Astrocyte of the cerebellum (primary cell): ENCODE measurements around the gene RHBG.

Source experiments
- DNase-seq: peaks from one replicate; pipeline ENCODE4 v3.0.0-alpha.2; 2011; ENCODE audit warnings: low read depth
- H3K4me3 ChIP-seq: 2 replicates; pipeline ENCODE4 v1.5.1; 2011; ENCODE audit warnings: mild to moderate bottlenecking, low read depth, low read length, moderate library complexity
- CTCF ChIP-seq: IDR thresholded peaks from 2 replicates; pipeline ENCODE4 v1.5.1; 2012; ENCODE audit warnings: low read length, low read depth, moderate library complexity, mild to moderate bottlenecking; ENCODE audit errors: missing control alignments
- in situ Hi-C: cut with HindIII; loops from 2 replicates; pipeline ENCODE4 v1.10.0; 2017; ENCODE audit warnings: low sequenced_read_pairs

Gene RHBG

DNA sequence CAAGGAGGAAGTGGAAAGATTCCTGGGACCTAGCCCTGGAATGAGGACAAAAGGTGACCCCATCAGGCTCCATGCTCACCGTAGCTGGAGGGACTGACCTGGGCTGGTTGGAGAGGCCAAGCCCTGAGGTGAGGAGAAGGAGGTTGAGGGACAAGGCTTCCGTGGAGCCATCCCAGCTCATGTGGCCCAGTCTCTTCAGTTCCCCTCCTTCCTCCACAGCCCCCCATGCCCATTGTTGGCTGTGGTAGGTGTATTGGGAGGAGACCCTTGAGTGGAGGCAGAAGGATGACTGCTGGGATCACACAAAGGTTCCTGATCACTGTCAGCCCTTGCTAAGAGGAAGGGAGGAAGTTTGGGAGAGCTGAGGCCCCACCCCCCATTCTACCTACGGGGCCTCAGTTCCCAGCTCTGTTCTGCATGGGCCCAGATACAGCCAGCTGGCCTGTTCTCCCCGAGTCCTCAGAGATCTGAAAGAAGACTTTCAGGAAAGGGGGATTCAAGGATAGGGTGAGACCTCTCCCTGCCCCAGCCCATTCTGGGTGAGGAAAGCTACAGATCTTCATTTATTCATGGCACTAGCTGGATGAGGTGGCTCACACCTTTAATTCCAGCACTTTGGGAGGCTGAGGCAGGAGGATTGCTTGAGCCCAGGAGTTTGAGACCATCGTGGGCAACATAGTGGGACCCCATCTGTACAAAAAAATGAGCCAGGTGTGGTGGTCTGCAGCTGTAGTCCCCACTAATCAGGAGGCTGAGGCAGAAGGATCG, 17.3 kb downstream of the RHBG start:
- in situ Hi-C loops: no loop called here
- DNase-seq: no peak
- no peak for TF ChIP-seq CTCF
- H3K4me3 ChIP-seq: no peak overlapping the region

GRCh38 chr1:156386949-156387869, 18.2 kb downstream of the RHBG start:
- in situ Hi-C loops: no loop called here
- no peak for DNase-seq
- no peak overlapping the region for H3K4me3 ChIP-seq
- no peak for TF ChIP-seq CTCF

DNA sequence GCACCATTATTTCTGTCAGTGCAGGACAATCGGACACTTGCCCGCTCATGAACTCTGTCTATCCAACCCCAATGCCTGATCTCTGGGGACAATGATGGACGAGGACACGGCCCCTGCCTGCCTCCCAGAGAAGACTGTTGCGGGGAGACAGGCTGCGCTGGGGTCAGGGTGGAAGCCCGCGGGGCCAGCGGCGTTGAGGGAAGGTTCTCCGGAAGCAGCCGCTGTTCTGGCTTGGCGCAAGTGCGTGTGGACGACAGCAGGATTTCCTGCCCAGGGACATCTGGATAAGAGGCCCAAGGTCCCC, 18.8 kb downstream of the RHBG start:
- no peak for TF ChIP-seq CTCF
- in situ Hi-C loops: no loop called here
- H3K4me3 ChIP-seq: no peak overlapping the region
- no peak for DNase-seq

DNA sequence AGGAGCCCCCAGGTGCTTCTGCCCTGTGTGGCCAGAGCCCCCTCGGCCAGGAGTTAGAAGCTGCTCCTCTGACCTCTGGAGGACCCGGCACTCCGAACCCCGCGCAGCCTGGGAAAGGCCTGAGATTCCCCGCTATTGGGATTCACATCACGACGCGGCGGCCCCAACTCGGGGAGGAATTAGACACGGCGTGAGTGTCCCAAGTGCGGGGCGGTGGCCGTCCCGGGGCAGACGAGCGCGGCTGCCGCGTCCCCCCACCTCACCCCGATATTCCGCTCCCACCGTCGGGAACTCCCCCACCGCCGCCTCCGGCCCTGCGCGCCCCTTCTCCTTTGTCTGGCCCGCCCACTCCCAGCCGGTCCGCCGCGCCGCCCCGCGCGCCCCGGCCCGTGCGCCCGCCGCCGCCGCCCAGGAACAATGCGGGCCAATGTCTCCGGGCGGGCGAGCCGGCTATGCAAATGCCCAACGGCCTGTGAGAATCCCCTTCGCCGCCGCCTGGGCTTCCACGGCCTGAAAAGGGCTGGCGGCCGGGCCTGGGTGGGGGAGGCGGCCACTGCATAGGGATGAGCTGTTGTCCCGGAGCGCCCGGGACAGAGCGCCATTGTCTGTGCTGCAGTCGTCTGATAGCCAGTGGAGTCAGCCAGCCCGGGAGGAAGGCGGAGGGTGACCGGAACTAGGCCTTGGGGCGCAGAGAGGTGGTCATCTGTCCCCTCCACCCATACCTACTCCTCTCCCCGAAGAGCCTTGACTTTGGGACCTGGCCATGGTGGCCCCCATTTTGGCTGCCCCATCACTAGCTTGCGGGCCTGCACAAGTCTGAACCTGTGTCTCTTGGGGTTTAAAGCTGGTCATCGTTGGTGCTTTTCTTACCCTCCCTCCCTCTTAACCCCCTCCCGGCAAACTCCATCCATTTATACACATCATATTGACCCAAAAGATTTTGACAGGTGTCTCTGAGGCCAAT, 19.4 kb downstream of the RHBG start:
- TF ChIP-seq CTCF: no peak
- H3K4me3 ChIP-seq: no peak overlapping the region
- in situ Hi-C loops: no loop called here
- DNase-seq: no peak

DNA sequence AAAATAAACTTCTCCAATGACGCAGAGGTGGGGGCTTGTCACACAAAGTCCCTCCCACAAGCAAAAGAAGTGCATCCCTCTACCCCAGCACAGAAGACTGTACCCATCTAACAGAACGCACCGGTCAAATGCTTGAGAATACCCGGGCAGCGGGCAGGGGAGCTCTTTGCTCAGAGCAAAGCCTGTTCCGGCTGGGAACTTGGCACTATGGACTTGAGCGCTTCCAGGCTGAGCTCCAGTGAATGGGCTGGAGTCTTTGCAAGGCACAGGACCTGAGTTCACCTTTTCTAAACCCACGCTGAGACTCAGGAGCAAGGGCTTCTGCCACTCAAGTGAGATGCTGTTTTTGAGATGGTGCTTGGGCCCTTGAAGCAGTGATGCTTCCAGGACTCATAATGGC, 20.3 kb downstream of the RHBG start:
- TF ChIP-seq CTCF: no peak
- DNase-seq: no peak
- no peak overlapping the region for H3K4me3 ChIP-seq
- in situ Hi-C loops: no loop called here
